ENCODE results near the gene PTPRK. TPM values are rescaled to one million over a fixed set of nuclear protein-coding genes. Genes with fewer than 3 reads are reported as not detected.

Gene PTPRK
- total RNA-seq, 1 experiment from 2014 or later: 89.3 TPM

GRCh38 chr6:128251445-128252340, 268.7 kb downstream of the PTPRK start:
- intact Hi-C loops (cut with micrococcal nuclease; ENCODE audit: unreplicated experiment): no loop called here

GRCh38 chr6:128250370-128251070, 269.9 kb downstream of the PTPRK start:
- intact Hi-C loops (cut with micrococcal nuclease; ENCODE audit: unreplicated experiment): no loop called here
- Histone ChIP-seq H3K4me1 (replicated peaks; ENCODE audit: insufficient read depth) (no peaks in the 10 kb centered on the region), H3K4me2 (no peak overlapping the region), H3F3A (ENCODE audit: insufficient read depth, low read depth) (no peaks in the 10 kb centered on the region; the same call in 1 of the 2 replicates), H4K20me1 (ENCODE audit: insufficient read depth) (no peaks in the 10 kb centered on the region), H3K79me2 (ENCODE audit: low read depth) (peaks cover 14% of the 10 kb centered on the region), H3K36me3 (ENCODE audit: low read depth) (no peaks in the 10 kb centered on the region), H3K4me3 (no peak overlapping the region), H3K27ac (no peak overlapping the region), H3K9me3 (ENCODE audit: insufficient read depth, low read depth) (no peaks in the 10 kb centered on the region), H3K27me3 (ENCODE audit: insufficient read depth, low read depth) (no peaks in the 10 kb centered on the region), H3K9me2 (ENCODE audit: insufficient read depth) (no peaks in the 10 kb centered on the region), H2AFZ (no peak overlapping the region)
- no peak for DNase-seq
- no peak for TF ChIP-seq EZH2 (IDR thresholded peaks at IDR 0.05; ENCODE audit: low read depth)
- TF ChIP-seq CTCF (conservative IDR thresholded peaks at IDR 0.05): no peak
- POLR2A ChIA-PET (ENCODE audit: unreplicated experiment): no interaction called here
- BruUV-seq (replicated peaks): no TSS peak
- CTCF ChIA-PET: no interaction called here

More at GRCh38 chr6:128251445-128252340, 268.7 kb downstream of the PTPRK start:
- no peak for DNase-seq
- Histone ChIP-seq H4K20me1 (ENCODE audit: insufficient read depth) (no peaks in the 10 kb centered on the region), H3K27ac (no peak overlapping the region), H3K9me3 (ENCODE audit: insufficient read depth, low read depth) (no peaks in the 10 kb centered on the region), H3F3A (ENCODE audit: insufficient read depth, low read depth) (no peaks in the 10 kb centered on the region; the same call in 1 of the 2 replicates), H3K4me2 (no peak overlapping the region), H3K27me3 (ENCODE audit: insufficient read depth, low read depth) (no peaks in the 10 kb centered on the region), H3K4me3 (no peak overlapping the region), H3K9me2 (ENCODE audit: insufficient read depth) (no peaks in the 10 kb centered on the region), H3K79me2 (ENCODE audit: low read depth) (peaks cover 14% of the 10 kb centered on the region), H3K4me1 (replicated peaks; ENCODE audit: insufficient read depth) (no peaks in the 10 kb centered on the region), H2AFZ (no peak overlapping the region), H3K36me3 (ENCODE audit: low read depth) (no peaks in the 10 kb centered on the region)
- POLR2A ChIA-PET (ENCODE audit: unreplicated experiment): no interaction called here
- no TSS peak for BruUV-seq (replicated peaks)
- TF ChIP-seq EZH2 (IDR thresholded peaks at IDR 0.05; ENCODE audit: low read depth) (no peak), CTCF (conservative IDR thresholded peaks at IDR 0.05) (no peak)
- CTCF ChIA-PET: no interaction called here

- Histone ChIP-seq H3K9me3 (ENCODE audit: insufficient read depth, low read depth) (no peaks in the 10 kb centered on the region), H3K4me3 (no peak overlapping the region), H3K27me3 (ENCODE audit: insufficient read depth, low read depth) (no peaks in the 10 kb centered on the region), H3K79me2 (ENCODE audit: low read depth) (peaks cover 14% of the 10 kb centered on the region), H3K9me2 (ENCODE audit: insufficient read depth) (no peaks in the 10 kb centered on the region), H3K4me2 (no peak overlapping the region), H4K20me1 (ENCODE audit: insufficient read depth) (no peaks in the 10 kb centered on the region), H2AFZ (no peak overlapping the region), H3K27ac (no peak overlapping the region), H3F3A (ENCODE audit: insufficient read depth, low read depth) (no peaks in the 10 kb centered on the region; the same call in 1 of the 2 replicates), H3K4me1 (replicated peaks; ENCODE audit: insufficient read depth) (no peaks in the 10 kb centered on the region), H3K36me3 (ENCODE audit: low read depth) (no peaks in the 10 kb centered on the region)
- TF ChIP-seq EZH2 (IDR thresholded peaks at IDR 0.05; ENCODE audit: low read depth) (no peak), CTCF (conservative IDR thresholded peaks at IDR 0.05) (no peak)
- ChIA-PET POLR2A (ENCODE audit: unreplicated experiment) (no interaction called here), CTCF (no interaction called here)
- intact Hi-C loops (cut with micrococcal nuclease; ENCODE audit: unreplicated experiment): no loop called here
- no TSS peak for BruUV-seq (replicated peaks)
- DNase-seq: no peak
These were observed 271.0 kb downstream of the PTPRK start for GRCh38 chr6:128249429-128249828.
